HepG2 (cell line): ENCODE measurements around the gene STKLD1. TPM values are rescaled to one million over a fixed set of nuclear protein-coding genes. Genes with fewer than 3 reads are reported as not detected.

Experiments
- ETS1 ChIP-seq: sonication (generic); formaldehyde crosslinking; IDR thresholded peaks from 2 replicates; pipeline ENCODE4 v1.4.0; 2020; ENCODE audit warnings: missing genetic modification reagents
- HDAC2 ChIP-seq: sonication (generic); formaldehyde crosslinking; IDR thresholded peaks from 2 replicates; pipeline ENCODE4 v1.4.0; 2020; ENCODE audit warnings: missing genetic modification reagents
- LBX2 ChIP-seq: sonication (generic); formaldehyde crosslinking; IDR thresholded peaks from 2 replicates; pipeline ENCODE4 v1.5.0; 2020; ENCODE audit warnings: missing genetic modification reagents, mild to moderate bottlenecking, borderline replicate concordance
- MEF2D ChIP-seq: sonication (generic); formaldehyde crosslinking; IDR thresholded peaks from 2 replicates; pipeline ENCODE4 v1.5.1; 2020; ENCODE audit warnings: mild to moderate bottlenecking, missing genetic modification reagents
- NCOA1 ChIP-seq: sonication (generic); formaldehyde crosslinking; IDR thresholded peaks from 2 replicates; pipeline ENCODE4 v1.9.0; 2021; ENCODE audit warnings: missing genetic modification reagents
- PHF5A ChIP-seq: IDR thresholded peaks from one replicate; pipeline ENCODE4 v1.6.1; 2018; ENCODE audit warnings: low read depth, missing genetic modification reagents; ENCODE audit not compliant: unreplicated experiment
- PRDM10 ChIP-seq: sonication (generic); formaldehyde crosslinking; IDR thresholded peaks from 2 replicates; pipeline ENCODE4 v1.4.0; 2020; ENCODE audit warnings: low read depth, missing genetic modification reagents
- RAD21 ChIP-seq: fragments of 450-650 bp; formaldehyde crosslinking; IDR thresholded peaks from 2 replicates; pipeline ENCODE4 v1.5.0; 2020; ENCODE audit warnings: mild to moderate bottlenecking
- RBFOX2 ChIP-seq: fragments of 200-400 bp; formaldehyde crosslinking; IDR thresholded peaks from 2 replicates; pipeline ENCODE4 v1.6.1; 2017; ENCODE audit warnings: low read depth, mild to moderate bottlenecking, low read length
- ZBTB3 ChIP-seq: sonication (generic); formaldehyde crosslinking; IDR thresholded peaks from 2 replicates; pipeline ENCODE4 v1.4.0; 2020; ENCODE audit warnings: low read depth, mild to moderate bottlenecking, moderate library complexity, missing genetic modification reagents, borderline replicate concordance
- ZBTB37 ChIP-seq: sonication (generic); formaldehyde crosslinking; IDR thresholded peaks from 2 replicates; pipeline ENCODE4 v1.4.0; 2020; ENCODE audit warnings: mild to moderate bottlenecking, missing genetic modification reagents
- ZGPAT ChIP-seq: IDR thresholded peaks from 2 replicates; pipeline ENCODE4 v1.6.1; 2016; ENCODE audit warnings: mild to moderate bottlenecking
- ZNF263 ChIP-seq: sonication (generic); formaldehyde crosslinking; IDR thresholded peaks from 2 replicates; pipeline ENCODE4 v1.4.0; 2020; ENCODE audit warnings: missing genetic modification reagents
- ZNF264 ChIP-seq: sonication (generic); formaldehyde crosslinking; IDR thresholded peaks from 2 replicates; pipeline ENCODE4 v1.4.0; 2020; ENCODE audit warnings: missing genetic modification reagents
- ZNF274 ChIP-seq: sonication (generic); formaldehyde crosslinking; IDR thresholded peaks from 2 replicates; pipeline ENCODE4 v1.5.1; 2020; ENCODE audit warnings: mild to moderate bottlenecking, missing genetic modification reagents
- ZNF354B ChIP-seq: sonication (generic); formaldehyde crosslinking; IDR thresholded peaks from 2 replicates; pipeline ENCODE4 v1.8.0; 2022; ENCODE audit warnings: mild to moderate bottlenecking, missing genetic modification reagents
- ZNF367 ChIP-seq: sonication (generic); formaldehyde crosslinking; IDR thresholded peaks from 2 replicates; pipeline ENCODE4 v1.4.0; 2020; ENCODE audit warnings: missing genetic modification reagents, borderline replicate concordance
- ZNF460 ChIP-seq: sonication (generic); formaldehyde crosslinking; IDR thresholded peaks from 2 replicates; pipeline ENCODE4 v1.5.1; 2020; ENCODE audit warnings: missing genetic modification reagents, mild to moderate bottlenecking, borderline replicate concordance
- ZNF484 ChIP-seq: sonication (generic); formaldehyde crosslinking; IDR thresholded peaks from 2 replicates; pipeline ENCODE4 v1.5.1; 2020; ENCODE audit warnings: mild to moderate bottlenecking, low read depth, missing genetic modification reagents, borderline replicate concordance
- ZNF577 ChIP-seq: sonication (generic); formaldehyde crosslinking; IDR thresholded peaks from 2 replicates; pipeline ENCODE4 v1.4.0; 2020; ENCODE audit warnings: mild to moderate bottlenecking, low read depth, missing genetic modification reagents, borderline replicate concordance
- ZSCAN12 ChIP-seq: sonication (generic); formaldehyde crosslinking; IDR thresholded peaks from 2 replicates; pipeline ENCODE4 v1.9.0; 2021; ENCODE audit warnings: mild to moderate bottlenecking, missing genetic modification reagents
- polyA plus RNA-seq, 8 experiments: library from polyadenylated mRNA; depleted of rRNA in 3 of 8; stranded (reverse) in 7 of 8; unstranded in 1 of 8; fragments of >200 nt; fragmentation: Illumina TruSeq in 4 of 8; extraction: Trizol in 4 of 8; gene quantifications; 2 replicates each; pipeline versions ENCODE4 v1.2.1 to v1.2.3, GENCODE V29; 2011 to 2016; ENCODE audit warnings: low read depth in 4 of 8, missing spikeins in 1 of 8, mixed read lengths in 1 of 8; ENCODE audit not compliant: insufficient read depth in 1 of 8
- total RNA-seq, 5 experiments: library from RNA; depleted of rRNA; stranded (reverse); fragments of >200 nt; fragmentation: Illumina TruSeq; extraction: Trizol; gene quantifications; 2 replicates each; pipeline ENCODE4 v1.2.3, GENCODE V29; 2016; ENCODE audit warnings: low read depth in 1 of 5

STKLD1 gene
- total and polyA plus RNA-seq, 2 of the 13 experiments (the other 11 are each of a cell fraction or from before 2014, with no cell fraction given), result 1.5 to 2.2 TPM

GRCh38 chr9:133375116-133375723, 946 bp upstream of the STKLD1 start (continued):
- no peak for TF ChIP-seq RAD21 (CRISPR knock-in tag)
- TF ChIP-seq HDAC2 (CRISPR knock-in tag), result no peak; the same call in 1 of the 2 replicates
- 0 out of 2 replicates have a peak, but pooled peaks have one; percentile 37 for TF ChIP-seq ZSCAN12
- no peak for TF ChIP-seq ZNF367
- 0 out of 2 replicates have a peak, but pooled peaks have one; percentile 37 for TF ChIP-seq ETS1
- TF ChIP-seq ZNF460 (CRISPR knock-in tag), result no peak
- no peak for TF ChIP-seq PRDM10 (CRISPR knock-in tag)
- TF ChIP-seq ZNF354B (CRISPR knock-in tag), result no peak
- TF ChIP-seq LBX2 (CRISPR knock-in tag), result no peak
- TF ChIP-seq RBFOX2, result no peak; the same call in 1 of the 2 replicates
- TF ChIP-seq ZNF264 (CRISPR knock-in tag), result 0 out of 2 replicates have a peak, but pooled peaks have one; percentile 44
- no peak for TF ChIP-seq ZBTB3 (CRISPR knock-in tag)
- TF ChIP-seq ZGPAT (CRISPR knock-in tag), result no peak
- no peak for TF ChIP-seq MEF2D (CRISPR knock-in tag)
- TF ChIP-seq ZNF577, result no peak
- no peak for TF ChIP-seq PHF5A (CRISPR knock-in tag)
- no peak for TF ChIP-seq ZNF484
- TF ChIP-seq ZNF263 (CRISPR knock-in tag), result peak; percentile 47; the same call in 1 of the 2 replicates
- TF ChIP-seq NCOA1 (CRISPR knock-in tag), result no peak
- TF ChIP-seq ZBTB37 (CRISPR knock-in tag), result no peak
- peak; percentile 42; the same call in 1 of the 2 replicates for TF ChIP-seq ZNF274 (CRISPR knock-in tag)
